Mesenchymal stem cell (in vitro differentiated cells and primary cell): Measurements from ENCODE around the gene MALRD1.

Source experiments
- DNase-seq: peaks from one replicate; pipeline ENCODE4 v3.0.0-alpha.2; 2013
- H2AFZ ChIP-seq: one replicate; pipeline ENCODE4 v1.6.1; 2013; ENCODE audit warnings: low read depth, mild to moderate bottlenecking, control low read depth, inconsistent platforms, low read length, moderate library complexity
- H2AK5ac ChIP-seq: 2 replicates; pipeline ENCODE4 v1.6.1; 2013; ENCODE audit warnings: low read length, moderate library complexity, mild to moderate bottlenecking, inconsistent platforms; ENCODE audit not compliant: severe bottlenecking
- H2BK120ac ChIP-seq: one replicate; pipeline ENCODE4 v1.6.1; 2013; ENCODE audit warnings: low read depth, mild to moderate bottlenecking, inconsistent platforms, low read length, moderate library complexity
- H2BK12ac ChIP-seq, 2 experiments: one replicate each; pipeline ENCODE4 v1.6.1; 2013; ENCODE audit warnings: inconsistent platforms in 2 of 2, low read length in 2 of 2, mild to moderate bottlenecking in 2 of 2, moderate library complexity in 2 of 2, control low read depth in 1 of 2
- H2BK15ac ChIP-seq: one replicate; pipeline ENCODE4 v1.6.1; 2013; ENCODE audit warnings: mild to moderate bottlenecking, low read depth, inconsistent platforms; ENCODE audit not compliant: poor library complexity, severe bottlenecking
- H2BK5ac ChIP-seq: 2 replicates; pipeline ENCODE4 v1.6.1; 2013; ENCODE audit warnings: low read depth, mild to moderate bottlenecking, low read length, control low read depth, inconsistent platforms; ENCODE audit not compliant: poor library complexity, severe bottlenecking
- H3K14ac ChIP-seq, 2 experiments: one replicate each; pipeline ENCODE4 v1.6.1; 2013; ENCODE audit warnings: inconsistent platforms in 2 of 2, low read length in 2 of 2, control low read depth in 1 of 2, mild to moderate bottlenecking in 1 of 2, moderate library complexity in 1 of 2
- H3K18ac ChIP-seq, 2 experiments: one replicate each; pipeline ENCODE4 v1.6.1; 2013; ENCODE audit warnings: inconsistent platforms in 2 of 2, low read length in 2 of 2, control low read depth in 1 of 2, low read depth in 1 of 2, mild to moderate bottlenecking in 1 of 2
- H3K23ac ChIP-seq, 2 experiments: one replicate each; pipeline ENCODE4 v1.6.1; 2013; ENCODE audit warnings: inconsistent platforms in 2 of 2, low read length in 2 of 2, mild to moderate bottlenecking in 2 of 2, moderate library complexity in 2 of 2, control low read depth in 1 of 2
- H3K27ac ChIP-seq: 2 replicates; pipeline ENCODE4 v1.5.1; 2013; ENCODE audit warnings: mild to moderate bottlenecking, moderate library complexity, low read length, control low read depth, inconsistent platforms; ENCODE audit not compliant: poor library complexity, severe bottlenecking
- H3K27me3 ChIP-seq, 2 experiments: 2 replicates each; pipeline versions ENCODE4 v1.6.1 to v1.7.0; 2013; ENCODE audit warnings: low read length in 2 of 2, mild to moderate bottlenecking in 2 of 2, moderate library complexity in 2 of 2, control low read depth in 1 of 2, inconsistent platforms in 1 of 2; ENCODE audit not compliant: control insufficient read depth in 1 of 2, insufficient read depth in 1 of 2
- H3K36me3 ChIP-seq, 2 experiments: 2 replicates each; pipeline versions ENCODE4 v1.6.1 to v1.7.0; 2013; ENCODE audit warnings: low read length in 2 of 2, control low read depth in 1 of 2, inconsistent platforms in 1 of 2, low read depth in 1 of 2, mild to moderate bottlenecking in 1 of 2; ENCODE audit not compliant: insufficient read depth in 2 of 2, control insufficient read depth in 1 of 2
- H3K4ac ChIP-seq, 2 experiments: one replicate each; pipeline ENCODE4 v1.6.1; 2013; ENCODE audit warnings: inconsistent platforms in 2 of 2, low read length in 2 of 2, mild to moderate bottlenecking in 2 of 2, moderate library complexity in 2 of 2, control low read depth in 1 of 2, low read depth in 1 of 2
- H3K4me1 ChIP-seq: 2 replicates; pipeline ENCODE4 v1.6.1; 2013; ENCODE audit warnings: low read depth, low read length, control low read depth; ENCODE audit not compliant: control insufficient read depth, insufficient read depth
- H3K4me2 ChIP-seq: 2 replicates; pipeline ENCODE4 v1.6.1; 2013; ENCODE audit warnings: low read length, mild to moderate bottlenecking, inconsistent platforms; ENCODE audit not compliant: poor library complexity, severe bottlenecking
- H3K4me3 ChIP-seq, 2 experiments: 2 replicates each; pipeline versions ENCODE4 v1.5.1 to v1.7.0; 2013; ENCODE audit warnings: low read length in 2 of 2, mild to moderate bottlenecking in 2 of 2, control low read depth in 1 of 2, low read depth in 1 of 2; ENCODE audit not compliant: insufficient read depth in 1 of 2
- H3K79me1 ChIP-seq: replicated peaks from 2 replicates; pipeline ENCODE4 v1.6.1; 2013; ENCODE audit warnings: mild to moderate bottlenecking, control low read depth, low read length, inconsistent platforms; ENCODE audit not compliant: poor library complexity, severe bottlenecking
- H3K9ac ChIP-seq: 2 replicates; pipeline ENCODE4 v1.7.0; 2013; ENCODE audit warnings: mild to moderate bottlenecking, low read length, moderate library complexity
- H3K9me3 ChIP-seq: 2 replicates; pipeline ENCODE4 v1.7.0; 2013; ENCODE audit warnings: mild to moderate bottlenecking, low read length; ENCODE audit not compliant: control insufficient read depth
- H4K8ac ChIP-seq: one replicate; pipeline ENCODE4 v1.6.1; 2013; ENCODE audit warnings: inconsistent platforms, mild to moderate bottlenecking, low read length, moderate library complexity
- H4K91ac ChIP-seq: one replicate; pipeline ENCODE4 v1.6.1; 2013; ENCODE audit warnings: mild to moderate bottlenecking, low read length, inconsistent platforms
- WGBS: methylation state at CpG from one replicate; pipeline ENCODE4 v1.1.7; 2013; ENCODE audit warnings: mixed read lengths; 5-methylcytosine and 5-hydroxymethylcytosine counted together

MALRD1 gene

GRCh38 chr10:19133992-19134391 is 85.4 kb downstream of the MALRD1 start:
- H2BK120ac ChIP-seq: no peak overlapping the region
- H3K18ac ChIP-seq: no peak overlapping the region
- H3K9me3 ChIP-seq: no peaks in the 10 kb centered on the region
- H3K79me1 ChIP-seq: no peaks in the 10 kb centered on the region
- no peak overlapping the region for H2AK5ac ChIP-seq
- 80% methylated on average over 1 of the region's 4 CpGs for WGBS
- H3K4me3 ChIP-seq: no peak overlapping the region
- H3K27ac ChIP-seq: no peak overlapping the region
- H2BK15ac ChIP-seq: no peak overlapping the region
- H3K4me1 ChIP-seq: no peaks in the 10 kb centered on the region
- DNase-seq: no peak
- H3K36me3 ChIP-seq: no peaks in the 10 kb centered on the region
- no peak overlapping the region for H3K4me2 ChIP-seq
- H3K4ac ChIP-seq: no peak overlapping the region
- H2BK12ac ChIP-seq: no peak overlapping the region
- H3K23ac ChIP-seq: no peak overlapping the region
- H4K8ac ChIP-seq: no peak overlapping the region
- no peak overlapping the region for H4K91ac ChIP-seq
- no peak overlapping the region for H3K9ac ChIP-seq
- H2AFZ ChIP-seq: no peak overlapping the region
- H2BK5ac ChIP-seq: no peak overlapping the region
- no peak overlapping the region for H3K14ac ChIP-seq
- H3K27me3 ChIP-seq: no peaks in the 10 kb centered on the region

GRCh38 chr10:19142967-19143366 is 94.4 kb downstream of the MALRD1 start:
- no peak overlapping the region for H2AK5ac ChIP-seq
- H3K27ac ChIP-seq: no peak overlapping the region
- H3K4me3 ChIP-seq: no peak overlapping the region
- no peak overlapping the region for H2BK5ac ChIP-seq
- H4K91ac ChIP-seq: no peak overlapping the region
- no peaks in the 10 kb centered on the region for H3K27me3 ChIP-seq
- H3K4ac ChIP-seq: no peak overlapping the region
- no peak overlapping the region for H3K23ac ChIP-seq
- H3K36me3 ChIP-seq: no peaks in the 10 kb centered on the region
- H3K4me1 ChIP-seq: peaks cover 1% of the 10 kb centered on the region
- no peak overlapping the region for H3K14ac ChIP-seq
- H3K9me3 ChIP-seq: no peaks in the 10 kb centered on the region
- H3K4me2 ChIP-seq: no peak overlapping the region
- no peaks in the 10 kb centered on the region for H3K79me1 ChIP-seq
- H2BK12ac ChIP-seq: no peak overlapping the region
- no peak overlapping the region for H2AFZ ChIP-seq
- 50% methylated on average over 1 of the region's 4 CpGs for WGBS
- no peak overlapping the region for H2BK120ac ChIP-seq
- no peak overlapping the region for H3K18ac ChIP-seq
- no peak overlapping the region for H2BK15ac ChIP-seq
- no peak for DNase-seq
- no peak overlapping the region for H4K8ac ChIP-seq
- H3K9ac ChIP-seq: no peak overlapping the region

GRCh38 chr10:19144206-19144605 is 95.6 kb downstream of the MALRD1 start:
- no peak overlapping the region for H3K4me3 ChIP-seq
- H3K18ac ChIP-seq: no peak overlapping the region
- H3K4me1 ChIP-seq: peaks cover 3% of the 10 kb centered on the region
- no peak overlapping the region for H2BK12ac ChIP-seq
- no peaks in the 10 kb centered on the region for H3K79me1 ChIP-seq
- 67% methylated on average over 4 of the region's 4 CpGs for WGBS
- no peak overlapping the region for H2AK5ac ChIP-seq
- no peak overlapping the region for H3K23ac ChIP-seq
- H2AFZ ChIP-seq: no peak overlapping the region
- no peak overlapping the region for H3K9ac ChIP-seq
- H2BK5ac ChIP-seq: no peak overlapping the region
- no peak overlapping the region for H4K91ac ChIP-seq
- H3K14ac ChIP-seq: no peak overlapping the region
- H2BK120ac ChIP-seq: no peak overlapping the region
- H3K4ac ChIP-seq: no peak overlapping the region
- H3K36me3 ChIP-seq: no peaks in the 10 kb centered on the region
- H2BK15ac ChIP-seq: no peak overlapping the region
- H3K9me3 ChIP-seq: no peaks in the 10 kb centered on the region
- no peak overlapping the region for H3K4me2 ChIP-seq
- H3K27ac ChIP-seq: no peak overlapping the region
- no peaks in the 10 kb centered on the region for H3K27me3 ChIP-seq
- no peak for DNase-seq
- H4K8ac ChIP-seq: no peak overlapping the region

- no peak overlapping the region for H2BK5ac ChIP-seq
- no peak for DNase-seq
- no peak overlapping the region for H2AFZ ChIP-seq
- H2BK120ac ChIP-seq: no peak overlapping the region
- no peak overlapping the region for H2BK15ac ChIP-seq
- H3K14ac ChIP-seq: no peak overlapping the region
- no peak overlapping the region for H4K91ac ChIP-seq
- H3K27ac ChIP-seq: no peak overlapping the region
- no peak overlapping the region for H3K4me3 ChIP-seq
- no peaks in the 10 kb centered on the region for H3K4me1 ChIP-seq
- WGBS: 100% methylated on average over 3 of the region's 4 CpGs
- H2AK5ac ChIP-seq: no peak overlapping the region
- H3K27me3 ChIP-seq: no peaks in the 10 kb centered on the region
- H3K23ac ChIP-seq: no peak overlapping the region
- no peak overlapping the region for H4K8ac ChIP-seq
- no peak overlapping the region for H3K4me2 ChIP-seq
- no peak overlapping the region for H2BK12ac ChIP-seq
- H3K18ac ChIP-seq: no peak overlapping the region
- no peaks in the 10 kb centered on the region for H3K79me1 ChIP-seq
- no peaks in the 10 kb centered on the region for H3K36me3 ChIP-seq
- no peak overlapping the region for H3K9ac ChIP-seq
- H3K4ac ChIP-seq: no peak overlapping the region
- no peaks in the 10 kb centered on the region for H3K9me3 ChIP-seq
Observed at GRCh38 chr10:19154375-19154774, 105.8 kb downstream of the MALRD1 start.
